GM19372 (cell line): ENCODE results near the gene NYAP1.
"Not testable (repeated sequence)": the region's sequence is repeated elsewhere in the genome, so short reads cannot be mapped to it uniquely, and the experiment has no call there.

Experiments used
- ATAC-seq: cut with Tn5 transposase; IDR thresholded peaks from one replicate; pipeline ENCODE4 v1.9.1; 2021; ENCODE audit warnings: mild to moderate bottlenecking, low read depth, moderate library complexity; ENCODE audit not compliant: unreplicated experiment

The NYAP1 gene

DNA sequence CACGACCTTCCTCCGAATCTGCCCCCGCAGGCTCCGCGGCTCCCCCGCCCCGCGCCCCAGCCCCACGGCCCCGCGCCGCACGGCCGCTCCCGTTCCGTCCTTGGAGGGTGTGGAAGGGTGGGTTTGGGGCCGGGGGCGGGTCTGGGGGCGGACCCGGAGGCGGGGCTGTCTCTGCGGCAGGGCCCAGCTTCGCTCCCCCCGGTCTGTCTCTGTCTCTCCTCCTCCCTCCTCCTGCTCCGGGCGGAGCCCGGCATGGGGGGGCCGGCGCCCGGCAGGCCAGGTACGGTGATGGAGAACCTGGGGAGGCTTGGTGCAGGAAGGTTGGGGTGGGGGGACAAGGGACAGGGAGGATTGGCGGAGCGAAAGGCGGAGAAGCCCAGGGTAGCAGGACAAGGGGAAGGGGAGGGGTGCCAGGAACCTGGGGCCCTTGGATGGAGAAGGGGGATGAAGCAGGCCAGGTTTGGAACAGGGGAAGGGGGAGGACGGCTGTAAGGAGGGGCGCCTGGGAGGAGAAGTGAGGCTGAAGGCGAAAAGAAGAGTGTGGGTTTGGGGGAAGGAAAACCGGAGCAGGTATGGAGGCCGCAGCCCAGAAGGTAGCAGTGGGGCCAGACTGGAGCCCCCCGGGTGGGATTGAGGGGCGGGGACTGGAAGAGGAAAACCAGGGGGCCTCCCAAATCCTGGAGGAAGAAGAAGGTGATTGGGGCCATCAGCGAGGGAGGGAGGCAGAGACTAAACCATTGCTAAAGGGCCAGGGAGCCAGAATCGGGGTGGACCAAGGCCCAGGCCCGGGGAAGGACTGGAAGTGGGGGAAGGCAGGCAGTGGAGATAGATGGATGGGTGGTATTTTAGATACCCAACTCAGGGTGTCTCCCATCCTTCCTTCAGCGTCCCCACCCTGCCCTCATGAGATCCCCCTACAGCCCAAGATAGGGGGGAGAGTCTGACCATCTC is at the start of gene NYAP1:
TSS of gene NYAP1 (plus strand) at position 206 of the 951 bp plus-strand sequence. CDS start 1,385 bp downstream, outside the sequence.
- no peak for ATAC-seq

DNA sequence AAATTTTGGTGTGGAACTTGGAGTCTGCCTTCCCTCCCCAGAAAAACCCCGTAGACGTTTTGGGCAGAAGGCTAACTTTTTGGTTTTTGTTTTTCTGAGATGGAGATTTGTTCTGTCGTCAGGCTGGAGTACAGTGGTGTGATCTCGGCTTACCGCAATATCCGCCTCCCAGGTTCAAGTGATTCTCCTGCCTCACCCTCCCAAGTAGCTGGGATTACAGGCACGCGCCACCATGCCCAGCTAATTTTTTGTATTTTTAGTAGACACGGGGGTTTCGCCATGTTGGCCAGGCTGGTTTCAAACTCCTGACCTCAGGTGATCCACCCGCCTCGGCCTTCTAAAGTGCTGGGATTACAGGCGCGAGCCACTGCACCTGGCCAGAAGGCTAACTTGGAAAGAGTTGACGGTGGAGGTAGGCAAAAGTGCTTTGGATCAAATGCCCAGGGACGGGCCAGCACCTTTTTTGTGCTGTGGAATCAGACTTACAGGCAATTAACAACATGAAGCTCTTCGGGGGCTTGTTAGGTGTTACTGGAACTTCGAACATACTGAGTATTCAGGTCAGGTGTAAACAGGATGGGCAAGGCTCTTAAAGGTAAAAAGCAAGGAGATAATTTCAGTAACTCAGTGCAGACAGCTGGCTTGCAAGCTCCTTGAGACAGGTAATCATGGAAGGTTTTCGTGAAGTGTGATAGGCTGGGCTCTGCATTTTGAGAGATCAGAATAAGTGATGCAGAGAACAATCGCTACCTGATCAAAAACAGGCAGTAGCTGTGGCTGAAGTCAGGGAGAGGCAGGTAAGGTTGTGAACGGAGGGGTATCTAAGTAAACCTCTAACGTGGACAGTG is 49.2 kb upstream of the NYAP1 start:
- no peak for ATAC-seq

DNA sequence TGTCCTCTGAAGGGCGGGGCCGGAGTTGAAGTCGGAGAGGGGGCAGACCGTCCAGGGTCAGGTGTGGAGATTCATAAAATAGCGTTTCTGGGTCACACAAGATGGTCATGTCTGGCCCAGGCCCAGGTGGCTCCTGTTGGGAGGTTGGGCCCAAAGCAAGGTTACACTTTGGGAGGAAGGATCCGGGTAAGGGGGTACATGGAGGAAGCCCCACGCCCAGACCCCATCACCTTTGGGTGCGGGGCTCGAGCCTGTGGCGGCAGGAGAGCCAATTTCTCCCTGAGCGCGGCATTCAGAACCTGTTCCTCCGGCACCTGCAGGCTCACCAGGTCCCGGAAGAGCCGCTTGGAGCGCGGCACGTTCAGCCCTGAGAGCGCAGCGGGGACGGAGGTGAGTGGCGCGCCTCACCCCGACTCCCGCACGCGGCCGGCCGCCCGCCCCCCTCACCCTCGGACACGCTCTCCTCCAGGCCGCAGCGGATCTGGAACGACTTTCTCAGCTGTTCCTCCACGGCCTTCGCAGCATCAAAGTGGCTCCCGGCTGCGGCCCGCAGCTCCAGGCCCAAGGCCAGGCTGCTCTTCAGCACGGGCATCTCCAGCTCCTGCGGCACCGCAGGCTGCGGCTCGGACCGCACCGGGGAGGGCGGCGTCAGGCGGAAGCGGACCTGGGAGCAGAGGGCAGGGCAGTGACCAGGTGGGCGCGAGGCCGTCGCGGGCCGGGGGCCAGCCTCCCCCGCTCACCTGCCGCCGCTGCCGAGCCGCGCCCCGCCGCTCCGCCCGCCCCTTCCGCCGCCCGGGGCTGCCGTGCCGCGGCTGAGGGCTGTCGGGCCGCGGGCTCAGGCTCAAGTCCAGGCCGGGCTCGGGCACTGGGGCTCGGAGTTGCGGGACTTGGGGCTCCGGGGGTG is 48.1 kb upstream of the NYAP1 start:
- ATAC-seq, result peak; percentile 33

DNA sequence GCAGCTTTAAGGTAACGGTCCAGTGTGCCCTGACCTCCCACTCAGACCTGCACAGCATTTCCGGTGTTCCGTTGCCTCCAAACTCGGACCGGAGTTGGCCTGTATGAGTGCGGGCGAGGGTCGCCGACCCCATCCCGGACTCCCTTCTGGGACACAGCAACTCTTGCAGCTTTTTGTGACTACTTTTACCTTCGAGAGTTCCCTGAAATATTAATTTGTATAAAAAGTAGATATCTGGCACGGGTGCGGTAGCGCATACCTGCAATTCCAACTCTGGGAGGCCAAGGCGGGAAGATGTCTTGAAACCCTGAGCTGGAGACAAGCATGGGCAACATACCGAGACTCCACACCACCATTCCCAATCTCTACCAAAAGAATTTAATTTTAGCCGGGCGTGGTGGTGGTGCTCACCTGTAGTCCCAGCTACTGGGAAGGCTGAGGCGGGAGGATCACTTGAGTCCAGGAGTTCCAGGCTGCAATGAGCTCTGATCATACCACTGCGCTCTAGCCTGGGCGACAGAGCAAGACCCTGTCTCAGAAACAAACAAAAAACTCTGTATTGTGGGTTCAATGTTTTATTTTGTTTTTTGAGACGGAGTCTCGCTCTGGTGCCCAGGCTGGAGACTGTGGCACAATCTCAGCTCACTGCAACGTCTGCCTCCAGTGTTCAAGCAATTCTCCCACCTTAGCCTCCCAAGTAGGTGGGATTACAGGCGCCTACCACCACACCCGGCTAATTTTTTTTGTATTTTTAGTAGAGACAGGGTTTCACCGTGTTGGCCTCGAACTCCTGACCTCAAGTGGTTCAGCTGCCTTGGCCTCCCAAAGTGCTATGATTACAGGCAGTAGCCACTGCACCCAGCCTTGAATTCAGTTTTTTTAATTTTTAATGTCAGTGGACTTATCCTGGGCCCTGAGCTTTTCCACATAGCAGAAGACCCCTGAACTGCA is 46.3 kb upstream of the NYAP1 start:
- ATAC-seq, result no peak

DNA sequence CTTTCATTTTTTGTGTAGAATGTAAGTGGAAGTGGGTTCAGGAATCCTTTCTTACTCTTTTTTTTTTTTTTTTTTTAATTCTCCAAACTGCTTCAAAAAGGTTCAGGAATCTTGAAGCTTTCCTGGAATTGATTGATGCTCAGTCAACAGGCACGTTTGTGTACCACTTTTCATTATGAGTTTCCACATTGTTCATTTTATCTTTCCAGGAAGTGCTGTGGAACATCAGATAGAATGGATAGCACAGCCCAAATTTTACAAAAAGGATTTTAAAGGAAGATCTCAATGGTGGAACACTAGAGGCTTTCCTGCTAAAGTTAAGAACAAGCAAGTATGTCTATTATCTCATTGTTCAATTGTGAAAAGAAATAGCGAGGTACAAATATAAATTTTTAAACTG is 45.6 kb upstream of the NYAP1 start:
- no peak for ATAC-seq

DNA sequence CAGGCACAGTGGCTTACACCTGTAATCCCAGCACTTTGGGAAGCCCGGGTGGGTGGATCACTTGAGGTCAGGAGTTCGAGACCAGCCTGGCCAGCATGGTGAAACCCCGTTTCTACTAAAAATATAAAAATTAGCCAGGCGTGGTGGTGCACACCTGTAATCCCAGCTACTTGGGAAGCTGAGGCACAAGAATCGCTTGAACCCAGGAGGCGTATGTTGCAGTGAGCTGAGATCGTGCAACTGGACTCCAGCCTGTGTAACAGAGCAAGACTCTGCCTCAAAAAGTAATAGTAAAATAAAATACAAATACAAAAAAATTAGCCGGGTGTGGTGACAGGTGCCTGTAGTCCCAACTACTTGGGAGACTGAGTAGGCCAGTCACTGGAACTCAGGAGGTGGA is 45.0 kb upstream of the NYAP1 start:
- ATAC-seq, result not testable (repeated sequence)

DNA sequence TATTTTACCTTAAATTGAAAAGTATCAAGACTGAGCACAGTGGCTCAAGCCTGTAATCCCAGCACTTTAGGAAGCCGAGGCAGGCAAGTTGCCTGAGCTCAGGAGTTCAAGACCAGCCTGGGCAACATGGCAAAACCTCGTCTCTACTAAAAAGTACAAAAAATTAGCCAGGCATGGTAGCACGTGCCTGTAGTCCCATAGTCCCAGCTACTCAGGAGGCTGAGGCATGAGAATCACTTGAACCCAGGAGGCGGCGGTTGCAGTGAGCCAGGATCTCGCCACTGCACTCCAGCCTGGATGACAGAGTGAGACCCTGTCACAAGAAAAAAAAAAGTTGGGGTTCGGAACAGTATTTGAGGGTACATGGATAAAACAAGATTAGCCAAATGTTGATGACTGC is 44.5 kb upstream of the NYAP1 start:
- ATAC-seq, result not testable (repeated sequence)

DNA sequence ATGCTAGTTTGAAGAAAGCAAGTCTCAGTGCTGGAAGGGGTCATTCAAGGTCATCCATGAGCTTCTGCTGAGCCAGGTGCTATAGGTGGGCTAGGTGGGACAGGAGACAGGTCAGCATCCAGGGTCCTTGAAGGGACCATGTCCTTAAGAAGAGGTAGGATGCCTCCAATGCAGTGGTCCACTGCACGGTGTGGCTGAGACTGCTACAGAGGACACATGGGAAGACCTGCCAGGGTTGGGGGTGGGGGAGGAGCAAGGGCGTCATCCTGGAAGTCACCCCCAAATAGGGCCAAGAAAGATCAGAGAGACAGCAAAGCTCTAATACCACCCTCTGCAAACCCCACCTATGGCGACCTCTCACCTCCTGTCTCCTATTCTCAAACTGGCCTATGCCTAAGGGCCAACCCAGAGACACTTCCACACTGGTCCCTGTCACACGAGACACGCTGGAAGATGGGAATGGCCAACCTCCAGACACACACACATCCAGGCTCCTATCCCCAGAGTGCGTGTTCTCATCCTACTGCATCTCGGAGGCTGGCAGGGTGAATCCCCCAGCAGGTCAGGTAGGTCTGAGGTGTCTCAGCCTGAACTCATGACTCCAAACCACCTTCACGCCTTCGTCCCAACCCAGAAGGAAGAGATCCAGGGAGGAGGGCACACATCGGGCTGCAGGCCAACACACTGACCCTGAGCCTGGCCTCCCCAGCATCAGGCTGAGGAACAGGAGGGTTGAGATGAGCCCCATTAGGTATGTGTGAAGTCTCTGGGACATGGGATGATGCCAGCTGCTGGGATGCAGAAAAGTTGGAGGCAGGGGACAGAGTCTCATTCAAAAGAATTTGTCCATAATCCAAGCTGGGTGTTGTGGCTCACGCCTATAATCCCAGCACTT is 41.8 kb upstream of the NYAP1 start:
- no peak for ATAC-seq

DNA sequence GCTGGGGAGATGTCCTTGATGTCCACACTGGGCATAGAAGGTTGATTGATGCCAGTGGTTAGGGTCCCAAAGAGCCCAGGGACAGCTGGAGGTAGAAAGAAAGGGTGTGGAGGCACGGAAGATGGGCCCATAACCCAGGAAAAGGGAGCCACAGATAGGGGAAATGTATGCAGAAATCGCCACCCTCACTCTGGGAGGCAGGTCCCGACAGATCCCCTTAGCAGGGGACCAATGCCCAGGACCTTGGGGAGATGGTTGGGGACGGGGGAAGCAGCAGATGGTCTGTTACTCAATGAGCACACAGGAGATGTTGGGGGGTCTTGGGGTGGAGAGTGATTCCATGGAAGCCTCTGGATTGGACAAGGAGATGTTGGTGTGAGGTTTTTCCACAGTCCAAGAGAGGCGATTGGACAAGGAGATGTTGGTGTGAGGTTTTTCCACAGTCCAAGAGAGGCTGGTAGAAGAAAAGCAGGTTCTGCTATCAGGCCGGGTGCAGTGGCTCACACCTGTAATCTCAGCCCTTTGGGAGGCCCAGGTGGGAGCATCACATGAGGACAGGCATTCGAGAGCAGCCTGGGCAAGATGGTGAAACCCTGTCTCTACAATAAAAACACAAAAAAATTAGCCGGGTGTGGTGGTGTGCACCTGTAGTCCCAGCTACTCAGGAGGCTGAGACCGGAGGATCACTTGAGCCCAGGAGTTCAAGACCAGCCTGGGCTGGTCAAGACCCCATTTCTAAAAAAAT is 40.5 kb upstream of the NYAP1 start:
- no peak for ATAC-seq

DNA sequence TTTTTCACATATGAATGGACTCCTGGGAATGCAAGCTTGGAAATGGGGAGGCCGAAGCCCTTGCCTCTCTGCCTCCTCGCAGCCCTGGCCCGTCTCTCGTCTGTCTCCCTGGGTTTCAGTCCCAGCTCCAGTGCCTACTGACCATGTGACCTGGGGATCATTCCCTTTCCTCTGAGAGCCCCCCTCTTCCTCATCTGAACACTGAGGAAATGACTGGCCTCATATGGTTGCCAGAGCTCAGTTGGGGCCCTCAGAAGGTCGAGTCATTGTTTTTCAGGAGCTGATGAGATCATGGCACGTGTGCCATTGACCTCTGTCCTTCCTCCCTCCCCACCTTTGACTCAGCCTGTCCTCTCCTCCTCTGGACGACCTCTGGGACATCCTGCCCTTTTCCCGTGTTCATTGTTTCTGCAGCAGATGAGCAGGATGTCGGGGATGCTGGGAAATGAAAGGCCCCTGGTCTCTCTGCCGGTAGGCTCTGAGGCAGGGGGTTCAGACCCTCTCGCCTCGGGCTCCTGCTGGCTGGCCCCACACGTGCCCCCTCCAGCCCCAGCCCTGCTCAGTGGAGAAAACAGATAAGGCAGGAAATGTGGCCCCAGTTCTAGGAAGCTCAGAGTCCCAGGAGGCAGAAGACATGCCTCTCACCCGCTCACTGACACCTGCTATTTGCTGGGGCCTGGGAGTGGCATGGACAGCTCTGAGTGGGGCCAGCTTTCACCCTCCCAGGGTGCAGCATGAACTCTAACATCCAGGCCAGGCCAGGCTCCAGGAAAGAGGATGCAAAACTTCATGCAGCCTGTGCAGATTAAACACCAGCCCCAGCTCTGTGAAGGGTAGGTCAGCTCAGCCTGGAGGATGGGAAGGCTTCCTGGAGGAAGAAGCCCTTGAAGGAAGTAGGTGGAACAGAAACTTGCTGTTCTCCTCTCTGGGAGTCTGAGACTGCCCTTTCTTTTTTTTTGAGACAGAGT is 39.1 kb upstream of the NYAP1 start:
- ATAC-seq, result no peak

DNA sequence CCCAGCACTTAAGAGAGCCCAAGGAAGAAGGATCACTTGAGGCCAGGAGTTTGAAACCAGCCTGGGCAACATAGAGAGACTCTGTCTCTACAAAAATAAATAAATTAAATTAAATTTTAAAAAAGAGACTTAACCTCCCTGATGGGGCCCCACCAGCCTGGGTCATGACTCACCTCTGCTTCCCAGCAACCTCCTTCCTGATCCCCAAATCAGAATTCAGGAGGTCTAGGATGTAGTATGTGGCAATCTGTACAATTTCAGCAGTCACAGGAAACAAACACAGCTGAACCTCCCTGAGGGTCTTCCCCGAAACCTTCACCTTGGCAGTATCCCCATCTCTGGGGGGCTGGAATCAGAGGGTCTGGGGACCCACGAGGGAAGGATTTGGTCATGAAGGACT is 37.7 kb upstream of the NYAP1 start:
- no peak for ATAC-seq

DNA sequence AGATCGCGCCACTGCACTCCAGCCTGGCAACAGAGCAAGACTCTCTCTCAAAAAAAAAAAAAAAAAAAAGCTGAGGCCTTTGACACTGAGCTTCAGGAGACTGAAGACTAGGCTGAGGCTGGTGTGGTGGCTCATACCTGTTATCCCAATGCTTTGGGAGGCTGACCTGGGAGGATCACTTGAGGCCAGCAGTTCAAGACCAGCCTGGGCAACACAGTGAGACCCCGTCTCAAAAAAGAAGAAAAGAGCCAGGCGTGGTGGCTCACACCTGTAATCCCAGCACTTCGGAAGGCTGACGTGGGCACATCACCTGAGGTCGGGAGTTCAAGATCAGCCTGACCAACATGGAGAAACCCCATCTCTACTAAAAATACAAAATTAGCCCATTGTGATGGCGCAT is 36.4 kb upstream of the NYAP1 start:
- ATAC-seq, result not testable (repeated sequence)

DNA sequence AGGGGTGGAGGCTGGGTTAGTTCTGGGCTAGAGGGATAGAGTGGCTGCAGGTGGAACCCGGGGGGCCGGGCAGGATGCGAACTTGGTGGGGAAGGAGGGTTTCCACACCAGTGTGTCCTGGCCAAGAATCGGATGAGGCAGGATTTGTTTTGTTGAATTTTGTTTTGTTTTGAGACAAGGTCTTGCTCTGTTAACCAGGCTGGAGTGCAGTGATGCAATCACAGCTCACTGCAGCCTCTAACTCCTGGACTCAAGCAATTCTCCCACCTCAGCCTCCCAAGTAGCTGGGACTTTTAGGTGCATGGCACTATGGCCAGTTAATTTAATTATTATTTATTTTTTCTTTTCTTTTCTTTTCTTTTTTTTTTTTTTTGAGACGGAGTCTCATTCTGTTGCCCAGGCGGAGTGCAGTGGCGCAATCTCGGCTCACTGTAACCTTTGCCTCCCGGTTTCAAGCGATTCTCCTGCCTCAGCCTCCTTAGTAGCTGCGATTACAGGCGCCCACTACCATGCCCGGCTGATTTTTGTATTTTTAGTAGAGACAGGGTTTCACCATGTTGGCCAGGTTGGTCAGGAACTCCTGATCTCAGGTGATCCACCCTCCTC is 34.4 kb upstream of the NYAP1 start:
- no peak for ATAC-seq

DNA sequence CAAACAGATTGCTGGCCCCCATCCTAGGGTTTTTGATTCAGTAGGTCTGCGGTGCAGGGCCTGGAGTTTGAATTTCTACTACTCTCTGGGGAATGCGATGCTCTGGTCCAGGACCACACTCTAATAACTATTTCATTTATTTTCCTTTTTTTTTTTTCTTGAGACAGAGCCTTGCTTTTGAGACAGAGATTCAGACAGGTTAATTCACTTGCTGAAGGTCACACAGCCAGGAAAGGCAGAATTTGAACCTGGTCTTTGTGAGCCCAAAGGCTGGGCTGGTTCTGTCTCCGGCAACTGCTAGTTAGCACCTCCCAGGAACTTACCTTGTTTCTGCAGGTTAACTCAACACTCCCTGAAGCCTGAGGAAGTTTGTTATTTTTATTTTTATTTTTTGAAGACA is 31.2 kb upstream of the NYAP1 start:
- ATAC-seq, result no peak

DNA sequence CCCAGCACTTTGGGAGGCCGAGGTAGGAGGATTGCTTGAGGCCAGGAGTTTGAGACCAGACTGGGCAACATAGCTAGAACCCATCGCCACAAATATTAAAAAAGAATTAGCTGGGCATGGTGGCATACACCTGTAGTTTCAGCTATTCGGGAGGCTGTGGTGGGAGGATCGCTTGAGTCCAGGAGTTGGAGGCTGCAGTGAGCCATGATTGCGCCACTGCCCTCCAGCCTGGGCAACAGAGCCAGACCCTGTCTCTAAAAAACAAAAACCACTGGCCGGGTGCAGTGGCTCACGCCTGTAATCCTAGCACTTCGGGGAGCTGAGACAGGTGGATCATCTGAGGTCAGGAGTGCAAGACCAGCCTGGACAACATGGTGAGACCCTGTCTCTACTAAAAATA is 29.9 kb upstream of the NYAP1 start:
- not testable (repeated sequence) for ATAC-seq

DNA sequence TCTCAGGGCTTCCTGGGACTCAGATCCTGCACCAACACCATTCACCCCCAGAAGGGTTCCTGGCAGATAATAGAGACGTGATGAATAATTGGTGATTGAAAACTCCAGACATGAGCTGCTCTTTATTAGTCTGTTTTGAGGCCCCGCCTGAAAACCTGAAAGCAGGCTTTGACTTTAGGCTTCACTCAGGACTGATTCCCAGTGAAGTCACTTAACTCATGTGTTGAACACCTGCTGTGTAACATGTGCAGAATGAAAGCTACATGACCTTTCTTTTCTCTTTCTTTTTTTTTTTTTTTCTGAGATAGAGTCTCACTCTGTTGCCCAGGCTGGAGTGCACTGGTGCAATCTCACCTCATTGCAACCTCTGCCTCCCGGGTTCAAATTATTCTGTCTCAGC is 28.5 kb upstream of the NYAP1 start:
- no peak for ATAC-seq
